GM23338 (cell line): ENCODE data around the gene MMP15. TPM values are rescaled to one million over a fixed set of nuclear protein-coding genes. Genes with fewer than 3 reads are reported as not detected.

ENCODE experiments used
- ATAC-seq: fragments of 200-7000 bp; cut with Tn5 transposase; 3 replicates; pipeline ENCODE4 v1.9.1; 2020
- DNase-seq: peaks from one replicate; pipeline ENCODE4 v3.0.0-alpha.2; 2015; ENCODE audit warnings: low spot score
- H2AFZ ChIP-seq: fragments of 200-600 bp; sonication (generic); 2 replicates; pipeline ENCODE4 v1.8.0; 2016; ENCODE audit warnings: antibody characterized with exemption, mild to moderate bottlenecking, moderate library complexity
- H3F3A ChIP-seq: fragments of 200-600 bp; sonication (generic); replicated peaks from 2 replicates; pipeline ENCODE4 v1.8.0; 2017; ENCODE audit warnings: antibody characterized with exemption, mixed run types, low read depth
- H3K27ac ChIP-seq: fragments of 200-600 bp; sonication (generic); 2 replicates; pipeline ENCODE4 v1.6.1; 2016; ENCODE audit warnings: low read depth
- H3K27me3 ChIP-seq: fragments of 200-600 bp; sonication (generic); 2 replicates; pipeline ENCODE4 v1.8.0; 2016; ENCODE audit warnings: mild to moderate bottlenecking, mixed run types, moderate library complexity; ENCODE audit not compliant: insufficient read depth
- H3K36me3 ChIP-seq: fragments of 200-600 bp; sonication (generic); 2 replicates; pipeline ENCODE4 v1.8.0; 2016; ENCODE audit warnings: mild to moderate bottlenecking; ENCODE audit not compliant: insufficient read depth
- H3K4me1 ChIP-seq: fragments of 200-600 bp; sonication (generic); 2 replicates; pipeline ENCODE4 v1.8.0; 2016; ENCODE audit warnings: mild to moderate bottlenecking, moderate library complexity; ENCODE audit not compliant: insufficient read depth
- H3K4me2 ChIP-seq: fragments of 200-600 bp; sonication (generic); 2 replicates; pipeline ENCODE4 v1.7.1; 2017; ENCODE audit warnings: mixed run types
- H3K4me3 ChIP-seq: fragments of 200-600 bp; sonication (generic); 2 replicates; pipeline ENCODE4 v1.6.1; 2016; ENCODE audit warnings: mixed run types
- H3K79me2 ChIP-seq: fragments of 200-600 bp; sonication (generic); replicated peaks from 2 replicates; pipeline ENCODE4 v1.8.0; 2017; ENCODE audit warnings: mild to moderate bottlenecking; ENCODE audit not compliant: insufficient read depth
- H3K9me2 ChIP-seq: fragments of 200-600 bp; sonication (generic); 2 replicates; pipeline ENCODE4 v1.8.0; 2017; ENCODE audit not compliant: insufficient read depth
- H4K20me1 ChIP-seq: fragments of 200-600 bp; sonication (generic); replicated peaks from 2 replicates; pipeline ENCODE4 v1.8.0; 2017; ENCODE audit warnings: mild to moderate bottlenecking; ENCODE audit not compliant: insufficient read depth
- H3K27ac Mint-ChIP-seq: 2 replicates; pipeline ENCODE4 v1.8.0; 2020; ENCODE audit warnings: inconsistent platforms, mild to moderate bottlenecking, moderate library complexity, mixed read lengths
- H3K27me3 Mint-ChIP-seq: 3 replicates; pipeline ENCODE4 v1.8.0; 2022; ENCODE audit warnings: low read depth, mild to moderate bottlenecking, moderate library complexity, mixed read lengths, inconsistent platforms; ENCODE audit not compliant: insufficient read depth, poor library complexity
- H3K36me3 Mint-ChIP-seq: 3 replicates; pipeline ENCODE4 v1.8.0; 2021; ENCODE audit warnings: low read depth, mild to moderate bottlenecking, inconsistent platforms, moderate library complexity, mixed read lengths
- H3K4me1 Mint-ChIP-seq: 3 replicates; pipeline ENCODE4 v1.8.0; 2020; ENCODE audit warnings: mild to moderate bottlenecking, inconsistent platforms, mixed read lengths
- H3K4me3 Mint-ChIP-seq: 3 replicates; pipeline ENCODE4 v1.8.0; 2021; ENCODE audit warnings: moderate library complexity, mild to moderate bottlenecking, inconsistent platforms, mixed read lengths
- H3K9me3 Mint-ChIP-seq: 3 replicates; pipeline ENCODE4 v1.8.0; 2020; ENCODE audit warnings: moderate library complexity, mild to moderate bottlenecking, inconsistent platforms, mixed read lengths
- CREB1 ChIP-seq: fragments of 250-450 bp; sonication (Bioruptor Pico); IDR thresholded peaks from 2 replicates; pipeline ENCODE4 v1.5.0; 2020; ENCODE audit warnings: low read depth, mild to moderate bottlenecking, moderate library complexity
- EZH2 ChIP-seq: fragments of 200-600 bp; sonication (generic); IDR thresholded peaks from one replicate; pipeline ENCODE4 v1.8.0; 2017; ENCODE audit warnings: antibody characterized with exemption, mild to moderate bottlenecking, low read depth; ENCODE audit not compliant: unreplicated experiment
- JUNB ChIP-seq: IDR thresholded peaks from one replicate; pipeline ENCODE4 v1.6.1; 2016; ENCODE audit warnings: antibody characterized with exemption; ENCODE audit not compliant: unreplicated experiment
- POLR2AphosphoS5 ChIP-seq: IDR thresholded peaks from 2 replicates; pipeline ENCODE4 v1.6.1; 2016; ENCODE audit warnings: antibody characterized with exemption, low read depth
- STAT1 ChIP-seq: IDR thresholded peaks from one replicate; pipeline ENCODE4 v1.6.1; 2016; ENCODE audit warnings: antibody characterized with exemption; ENCODE audit not compliant: unreplicated experiment
- ZNF331 ChIP-seq: fragments of 250-450 bp; sonication (Bioruptor Pico); IDR thresholded peaks from 2 replicates; pipeline ENCODE4 v1.5.0; 2020; ENCODE audit warnings: low read depth, mild to moderate bottlenecking, moderate library complexity
- polyA plus RNA-seq: library from polyadenylated mRNA; unstranded; fragments of >200 nt; fragmentation: Nextera tagmentation; extraction: Ambion mirVana; gene quantifications from 2 replicates; pipeline ENCODE4 v1.2.1, GENCODE V29; 2016
- total RNA-seq: library from RNA; depleted of rRNA; stranded (reverse); fragments of >200 nt; shearing (Covaris generic); gene quantifications from 2 replicates; pipeline ENCODE4 v1.2.3, GENCODE V29; 2014
- TF ChIP-seq, protein P1 (sequence below): IDR thresholded peaks from one replicate; pipeline ENCODE4 v1.6.1; 2018; ENCODE audit warnings: antibody characterized with exemption; ENCODE audit not compliant: unreplicated experiment
- TF ChIP-seq, protein P2 (sequence below): IDR thresholded peaks from 2 replicates; pipeline ENCODE4 v1.6.1; 2016; ENCODE audit warnings: antibody characterized with exemption
- TF ChIP-seq, protein P3 (sequence below), 2 experiments: fragments of 200-600 bp in 1 of 2; sonication (generic) in 1 of 2; conservative IDR thresholded peaks; 2 replicates each; pipeline versions ENCODE4 v1.5.1 to v1.6.1; 2016 to 2017; ENCODE audit warnings: antibody characterized with exemption in 2 of 2, low read depth in 2 of 2, mild to moderate bottlenecking in 2 of 2, moderate library complexity in 1 of 2
- TF ChIP-seq, protein P4 (sequence below): fragments of 250-450 bp; sonication (Bioruptor Pico); IDR thresholded peaks from 2 replicates; pipeline ENCODE4 v1.5.0; 2020; ENCODE audit warnings: mild to moderate bottlenecking, moderate library complexity

The MMP15 gene
- total and polyA plus RNA-seq, 2 experiments from 2014 or later = 10.9 to 79.1 TPM

DNA sequence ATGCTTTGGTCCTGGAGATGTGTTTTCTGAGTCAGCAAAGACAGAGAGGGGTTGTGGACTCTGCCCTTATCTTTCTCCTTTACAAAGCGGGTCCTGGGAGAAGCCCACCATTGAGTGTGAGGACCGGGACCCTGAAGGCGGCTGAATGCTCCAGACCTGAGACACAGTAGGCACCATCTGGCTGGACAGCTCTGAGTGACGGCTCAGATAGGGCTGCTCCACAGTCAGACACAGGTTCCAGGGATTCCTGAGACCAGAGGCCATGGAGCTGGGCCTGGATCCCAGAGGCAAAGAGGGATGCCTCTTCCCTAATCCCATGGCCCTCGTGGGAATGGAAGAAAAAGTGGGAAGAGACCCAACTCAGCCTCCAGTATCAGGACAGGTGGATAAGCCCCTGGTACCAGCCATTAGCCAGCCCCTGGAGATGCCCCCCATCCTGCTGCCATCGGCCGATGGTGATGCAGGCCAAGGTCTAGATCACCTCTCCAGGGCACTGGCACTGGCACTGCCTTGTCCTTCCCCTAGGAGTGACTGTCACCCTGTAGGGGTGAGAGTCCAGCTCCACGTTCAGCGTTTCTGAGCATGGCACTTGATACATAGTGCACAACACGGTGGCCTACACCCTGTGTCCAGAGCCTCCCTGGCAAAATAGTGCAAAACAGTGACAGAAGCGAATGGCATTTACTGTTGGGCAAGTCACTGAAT is 4.7 kb downstream of the MMP15 start (continued):
- TF ChIP-seq, protein P1, sequence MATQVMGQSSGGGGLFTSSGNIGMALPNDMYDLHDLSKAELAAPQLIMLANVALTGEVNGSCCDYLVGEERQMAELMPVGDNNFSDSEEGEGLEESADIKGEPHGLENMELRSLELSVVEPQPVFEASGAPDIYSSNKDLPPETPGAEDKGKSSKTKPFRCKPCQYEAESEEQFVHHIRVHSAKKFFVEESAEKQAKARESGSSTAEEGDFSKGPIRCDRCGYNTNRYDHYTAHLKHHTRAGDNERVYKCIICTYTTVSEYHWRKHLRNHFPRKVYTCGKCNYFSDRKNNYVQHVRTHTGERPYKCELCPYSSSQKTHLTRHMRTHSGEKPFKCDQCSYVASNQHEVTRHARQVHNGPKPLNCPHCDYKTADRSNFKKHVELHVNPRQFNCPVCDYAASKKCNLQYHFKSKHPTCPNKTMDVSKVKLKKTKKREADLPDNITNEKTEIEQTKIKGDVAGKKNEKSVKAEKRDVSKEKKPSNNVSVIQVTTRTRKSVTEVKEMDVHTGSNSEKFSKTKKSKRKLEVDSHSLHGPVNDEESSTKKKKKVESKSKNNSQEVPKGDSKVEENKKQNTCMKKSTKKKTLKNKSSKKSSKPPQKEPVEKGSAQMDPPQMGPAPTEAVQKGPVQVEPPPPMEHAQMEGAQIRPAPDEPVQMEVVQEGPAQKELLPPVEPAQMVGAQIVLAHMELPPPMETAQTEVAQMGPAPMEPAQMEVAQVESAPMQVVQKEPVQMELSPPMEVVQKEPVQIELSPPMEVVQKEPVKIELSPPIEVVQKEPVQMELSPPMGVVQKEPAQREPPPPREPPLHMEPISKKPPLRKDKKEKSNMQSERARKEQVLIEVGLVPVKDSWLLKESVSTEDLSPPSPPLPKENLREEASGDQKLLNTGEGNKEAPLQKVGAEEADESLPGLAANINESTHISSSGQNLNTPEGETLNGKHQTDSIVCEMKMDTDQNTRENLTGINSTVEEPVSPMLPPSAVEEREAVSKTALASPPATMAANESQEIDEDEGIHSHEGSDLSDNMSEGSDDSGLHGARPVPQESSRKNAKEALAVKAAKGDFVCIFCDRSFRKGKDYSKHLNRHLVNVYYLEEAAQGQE = no peak
- TF ChIP-seq EZH2 (no peak), STAT1 (no peak), JUNB (no peak), POLR2AphosphoS5 (no peak), ZNF331 (CRISPR knock-in tag) (no peak)
- TF ChIP-seq, protein P2, sequence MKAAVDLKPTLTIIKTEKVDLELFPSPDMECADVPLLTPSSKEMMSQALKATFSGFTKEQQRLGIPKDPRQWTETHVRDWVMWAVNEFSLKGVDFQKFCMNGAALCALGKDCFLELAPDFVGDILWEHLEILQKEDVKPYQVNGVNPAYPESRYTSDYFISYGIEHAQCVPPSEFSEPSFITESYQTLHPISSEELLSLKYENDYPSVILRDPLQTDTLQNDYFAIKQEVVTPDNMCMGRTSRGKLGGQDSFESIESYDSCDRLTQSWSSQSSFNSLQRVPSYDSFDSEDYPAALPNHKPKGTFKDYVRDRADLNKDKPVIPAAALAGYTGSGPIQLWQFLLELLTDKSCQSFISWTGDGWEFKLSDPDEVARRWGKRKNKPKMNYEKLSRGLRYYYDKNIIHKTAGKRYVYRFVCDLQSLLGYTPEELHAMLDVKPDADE = no peak
- TF ChIP-seq, protein P3, sequence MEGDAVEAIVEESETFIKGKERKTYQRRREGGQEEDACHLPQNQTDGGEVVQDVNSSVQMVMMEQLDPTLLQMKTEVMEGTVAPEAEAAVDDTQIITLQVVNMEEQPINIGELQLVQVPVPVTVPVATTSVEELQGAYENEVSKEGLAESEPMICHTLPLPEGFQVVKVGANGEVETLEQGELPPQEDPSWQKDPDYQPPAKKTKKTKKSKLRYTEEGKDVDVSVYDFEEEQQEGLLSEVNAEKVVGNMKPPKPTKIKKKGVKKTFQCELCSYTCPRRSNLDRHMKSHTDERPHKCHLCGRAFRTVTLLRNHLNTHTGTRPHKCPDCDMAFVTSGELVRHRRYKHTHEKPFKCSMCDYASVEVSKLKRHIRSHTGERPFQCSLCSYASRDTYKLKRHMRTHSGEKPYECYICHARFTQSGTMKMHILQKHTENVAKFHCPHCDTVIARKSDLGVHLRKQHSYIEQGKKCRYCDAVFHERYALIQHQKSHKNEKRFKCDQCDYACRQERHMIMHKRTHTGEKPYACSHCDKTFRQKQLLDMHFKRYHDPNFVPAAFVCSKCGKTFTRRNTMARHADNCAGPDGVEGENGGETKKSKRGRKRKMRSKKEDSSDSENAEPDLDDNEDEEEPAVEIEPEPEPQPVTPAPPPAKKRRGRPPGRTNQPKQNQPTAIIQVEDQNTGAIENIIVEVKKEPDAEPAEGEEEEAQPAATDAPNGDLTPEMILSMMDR (conservative IDR thresholded peaks at IDR 0.05; ENCODE audit: low read depth in 2 of 2) = no peak

DNA sequence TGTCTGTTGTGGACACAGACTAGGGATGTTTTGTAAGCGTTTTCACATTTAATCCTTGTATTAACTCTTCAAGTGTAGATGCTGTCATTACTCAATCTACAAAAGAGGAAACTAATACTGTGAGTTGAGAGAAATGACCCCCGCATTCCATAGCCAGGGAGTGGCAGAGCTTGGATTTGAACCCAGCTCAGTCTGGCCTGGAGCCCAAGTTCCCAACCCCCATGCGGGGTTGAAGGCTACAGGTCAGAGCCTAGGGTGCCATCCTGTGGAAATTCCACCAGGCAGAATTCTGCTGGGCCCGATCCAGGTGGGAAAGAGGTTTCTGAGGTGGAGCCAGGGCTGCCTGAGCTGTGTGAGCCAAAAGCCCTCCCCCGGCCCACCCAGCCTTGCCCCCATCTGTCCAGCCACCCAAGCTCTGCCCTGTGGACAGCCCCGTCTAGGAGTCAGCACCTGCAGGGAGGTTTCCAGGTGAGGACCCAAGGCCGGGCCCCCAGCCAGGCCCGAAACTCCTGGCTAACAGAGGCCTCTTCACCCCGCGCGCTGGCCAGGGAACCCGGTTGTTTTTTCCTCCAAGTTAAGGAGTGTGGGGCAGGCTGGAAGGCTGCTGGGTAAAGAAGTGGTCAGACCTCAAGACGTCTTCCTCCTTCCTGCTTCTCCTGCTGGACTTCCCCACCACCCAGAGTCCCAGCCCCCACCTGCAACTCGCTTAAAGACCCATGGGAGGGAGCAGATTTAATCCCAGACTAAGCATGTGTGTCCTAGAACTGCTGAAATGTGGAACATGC is 5.7 kb downstream of the MMP15 start:
- Mint-ChIP-seq H3K9me3 (no peaks in the 10 kb centered on the region), H3K4me1 (peaks cover 38% of the 10 kb centered on the region), H3K36me3 (peaks cover 9% of the 10 kb centered on the region; the same call in 2 of the 3 replicates), H3K27ac (peak overlapping the region; percentile 77), H3K4me3 (no peak overlapping the region), H3K27me3 (peaks cover 9% of the 10 kb centered on the region)
- peaks cover 43% of the 10 kb centered on the region for H3K79me2 ChIP-seq
- peaks cover 25% of the 10 kb centered on the region for H3K4me1 ChIP-seq
- H3K9me2 ChIP-seq = no peaks in the 10 kb centered on the region
- H3K4me3 ChIP-seq = no peak overlapping the region
- no peaks in the 10 kb centered on the region for H3K27me3 ChIP-seq
- 0 out of 2 replicates have a peak, but pooled peaks cover 2% of the 10 kb centered on the region for H3F3A ChIP-seq
- ATAC-seq (no peak), DNase-seq (no peak)
- H3K36me3 ChIP-seq = no peaks in the 10 kb centered on the region
- H3K4me2 ChIP-seq = no peak overlapping the region
- H4K20me1 ChIP-seq = peaks cover 2% of the 10 kb centered on the region; the same call in 1 of the 2 replicates
- no peak overlapping the region for H2AFZ ChIP-seq
- H3K27ac ChIP-seq = no peak overlapping the region
- TF ChIP-seq STAT1 (no peak), ZNF331 (CRISPR knock-in tag) (no peak), CREB1 (no peak)
- TF ChIP-seq, protein P4, sequence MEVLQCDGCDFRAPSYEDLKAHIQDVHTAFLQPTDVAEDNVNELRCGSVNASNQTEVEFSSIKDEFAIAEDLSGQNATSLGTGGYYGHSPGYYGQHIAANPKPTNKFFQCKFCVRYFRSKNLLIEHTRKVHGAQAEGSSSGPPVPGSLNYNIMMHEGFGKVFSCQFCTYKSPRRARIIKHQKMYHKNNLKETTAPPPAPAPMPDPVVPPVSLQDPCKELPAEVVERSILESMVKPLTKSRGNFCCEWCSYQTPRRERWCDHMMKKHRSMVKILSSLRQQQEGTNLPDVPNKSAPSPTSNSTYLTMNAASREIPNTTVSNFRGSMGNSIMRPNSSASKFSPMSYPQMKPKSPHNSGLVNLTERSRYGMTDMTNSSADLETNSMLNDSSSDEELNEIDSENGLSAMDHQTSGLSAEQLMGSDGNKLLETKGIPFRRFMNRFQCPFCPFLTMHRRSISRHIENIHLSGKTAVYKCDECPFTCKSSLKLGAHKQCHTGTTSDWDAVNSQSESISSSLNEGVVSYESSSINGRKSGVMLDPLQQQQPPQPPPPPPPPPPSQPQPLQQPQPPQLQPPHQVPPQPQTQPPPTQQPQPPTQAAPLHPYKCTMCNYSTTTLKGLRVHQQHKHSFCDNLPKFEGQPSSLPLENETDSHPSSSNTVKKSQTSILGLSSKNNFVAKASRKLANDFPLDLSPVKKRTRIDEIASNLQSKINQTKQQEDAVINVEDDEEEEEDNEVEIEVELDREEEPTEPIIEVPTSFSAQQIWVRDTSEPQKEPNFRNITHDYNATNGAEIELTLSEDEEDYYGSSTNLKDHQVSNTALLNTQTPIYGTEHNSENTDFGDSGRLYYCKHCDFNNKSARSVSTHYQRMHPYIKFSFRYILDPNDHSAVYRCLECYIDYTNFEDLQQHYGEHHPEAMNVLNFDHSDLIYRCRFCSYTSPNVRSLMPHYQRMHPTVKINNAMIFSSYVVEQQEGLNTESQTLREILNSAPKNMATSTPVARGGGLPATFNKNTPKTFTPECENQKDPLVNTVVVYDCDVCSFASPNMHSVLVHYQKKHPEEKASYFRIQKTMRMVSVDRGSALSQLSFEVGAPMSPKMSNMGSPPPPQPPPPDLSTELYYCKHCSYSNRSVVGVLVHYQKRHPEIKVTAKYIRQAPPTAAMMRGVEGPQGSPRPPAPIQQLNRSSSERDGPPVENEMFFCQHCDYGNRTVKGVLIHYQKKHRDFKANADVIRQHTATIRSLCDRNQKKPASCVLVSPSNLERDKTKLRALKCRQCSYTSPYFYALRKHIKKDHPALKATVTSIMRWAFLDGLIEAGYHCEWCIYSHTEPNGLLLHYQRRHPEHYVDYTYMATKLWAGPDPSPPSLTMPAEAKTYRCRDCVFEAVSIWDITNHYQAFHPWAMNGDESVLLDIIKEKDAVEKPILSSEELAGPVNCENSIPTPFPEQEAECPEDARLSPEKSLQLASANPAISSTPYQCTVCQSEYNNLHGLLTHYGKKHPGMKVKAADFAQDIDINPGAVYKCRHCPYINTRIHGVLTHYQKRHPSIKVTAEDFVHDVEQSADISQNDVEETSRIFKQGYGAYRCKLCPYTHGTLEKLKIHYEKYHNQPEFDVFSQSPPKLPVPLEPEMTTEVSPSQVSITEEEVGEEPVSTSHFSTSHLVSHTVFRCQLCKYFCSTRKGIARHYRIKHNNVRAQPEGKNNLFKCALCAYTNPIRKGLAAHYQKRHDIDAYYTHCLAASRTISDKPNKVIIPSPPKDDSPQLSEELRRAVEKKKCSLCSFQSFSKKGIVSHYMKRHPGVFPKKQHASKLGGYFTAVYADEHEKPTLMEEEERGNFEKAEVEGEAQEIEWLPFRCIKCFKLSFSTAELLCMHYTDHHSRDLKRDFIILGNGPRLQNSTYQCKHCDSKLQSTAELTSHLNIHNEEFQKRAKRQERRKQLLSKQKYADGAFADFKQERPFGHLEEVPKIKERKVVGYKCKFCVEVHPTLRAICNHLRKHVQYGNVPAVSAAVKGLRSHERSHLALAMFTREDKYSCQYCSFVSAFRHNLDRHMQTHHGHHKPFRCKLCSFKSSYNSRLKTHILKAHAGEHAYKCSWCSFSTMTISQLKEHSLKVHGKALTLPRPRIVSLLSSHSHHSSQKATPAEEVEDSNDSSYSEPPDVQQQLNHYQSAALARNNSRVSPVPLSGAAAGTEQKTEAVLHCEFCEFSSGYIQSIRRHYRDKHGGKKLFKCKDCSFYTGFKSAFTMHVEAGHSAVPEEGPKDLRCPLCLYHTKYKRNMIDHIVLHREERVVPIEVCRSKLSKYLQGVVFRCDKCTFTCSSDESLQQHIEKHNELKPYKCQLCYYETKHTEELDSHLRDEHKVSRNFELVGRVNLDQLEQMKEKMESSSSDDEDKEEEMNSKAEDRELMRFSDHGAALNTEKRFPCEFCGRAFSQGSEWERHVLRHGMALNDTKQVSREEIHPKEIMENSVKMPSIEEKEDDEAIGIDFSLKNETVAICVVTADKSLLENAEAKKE (CRISPR knock-in tag) = no peak
